C4-2B (cell line): Measurements from ENCODE around the gene KIAA2012.

Source experiments
- CTCF ChIP-seq: fragments of 450-650 bp; conservative IDR thresholded peaks from 2 replicates; pipeline ENCODE4 v1.5.1; 2017; ENCODE audit warnings: mild to moderate bottlenecking
- ZFX ChIP-seq: fragments of 450-650 bp; IDR thresholded peaks from 2 replicates; pipeline ENCODE4 v1.6.1; 2017

GRCh38 chr2:202042444-202042843, 30.6 kb upstream of the KIAA2012 start:
- TF ChIP-seq CTCF (no peak), ZFX (no peak)
